Measurements from ENCODE around the gene RBKS.

DNA sequence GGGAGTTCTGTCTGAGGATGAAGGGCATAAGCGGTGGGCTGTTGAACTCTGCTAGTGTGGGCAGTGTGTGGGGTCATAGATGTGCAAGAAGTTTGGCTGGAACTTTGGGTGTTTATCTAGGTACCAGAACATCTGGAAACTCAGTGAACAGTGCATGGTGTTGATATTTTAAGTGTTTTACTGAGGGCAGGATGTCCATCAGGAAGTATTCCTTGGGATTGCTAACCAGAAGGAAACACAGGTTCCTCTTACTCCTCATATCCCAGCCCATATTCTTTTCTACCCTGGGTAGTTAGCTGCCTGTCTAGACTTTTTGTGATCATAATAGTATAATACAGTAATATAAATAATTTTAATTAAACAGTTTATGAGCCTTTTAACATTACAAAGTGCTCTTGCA lies 15.9 kb upstream of the RBKS start:
- TF ChIP-seq, protein P1, sequence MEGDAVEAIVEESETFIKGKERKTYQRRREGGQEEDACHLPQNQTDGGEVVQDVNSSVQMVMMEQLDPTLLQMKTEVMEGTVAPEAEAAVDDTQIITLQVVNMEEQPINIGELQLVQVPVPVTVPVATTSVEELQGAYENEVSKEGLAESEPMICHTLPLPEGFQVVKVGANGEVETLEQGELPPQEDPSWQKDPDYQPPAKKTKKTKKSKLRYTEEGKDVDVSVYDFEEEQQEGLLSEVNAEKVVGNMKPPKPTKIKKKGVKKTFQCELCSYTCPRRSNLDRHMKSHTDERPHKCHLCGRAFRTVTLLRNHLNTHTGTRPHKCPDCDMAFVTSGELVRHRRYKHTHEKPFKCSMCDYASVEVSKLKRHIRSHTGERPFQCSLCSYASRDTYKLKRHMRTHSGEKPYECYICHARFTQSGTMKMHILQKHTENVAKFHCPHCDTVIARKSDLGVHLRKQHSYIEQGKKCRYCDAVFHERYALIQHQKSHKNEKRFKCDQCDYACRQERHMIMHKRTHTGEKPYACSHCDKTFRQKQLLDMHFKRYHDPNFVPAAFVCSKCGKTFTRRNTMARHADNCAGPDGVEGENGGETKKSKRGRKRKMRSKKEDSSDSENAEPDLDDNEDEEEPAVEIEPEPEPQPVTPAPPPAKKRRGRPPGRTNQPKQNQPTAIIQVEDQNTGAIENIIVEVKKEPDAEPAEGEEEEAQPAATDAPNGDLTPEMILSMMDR (conservative IDR thresholded peaks at IDR 0.05), result no peak
- no peak for TF ChIP-seq EZH2 (IDR thresholded peaks at IDR 0.05; ENCODE audit: low read depth)

All from PC-9 (cell line).